ENCODE data around the gene BLOC1S3.
A peak's percentile ranks its signal among the peaks of the same experiment; 100 is the strongest.

BLOC1S3 gene

GRCh38 chr19:45161738-45162607 is 16.6 kb upstream of the BLOC1S3 start:
- DNase-seq (ENCODE audit: low spot score), result no peak

- DNase-seq (ENCODE audit: low spot score), result no peak
Observed at GRCh38 chr19:45162608-45163143, 15.9 kb upstream of the BLOC1S3 start.

- no peak for DNase-seq (ENCODE audit: low spot score)
Observed at GRCh38 chr19:45163156-45163555, 15.4 kb upstream of the BLOC1S3 start.

- DNase-seq (ENCODE audit: low spot score), result no peak
Observed at GRCh38 chr19:45163751-45164460, 14.7 kb upstream of the BLOC1S3 start.

DNA sequence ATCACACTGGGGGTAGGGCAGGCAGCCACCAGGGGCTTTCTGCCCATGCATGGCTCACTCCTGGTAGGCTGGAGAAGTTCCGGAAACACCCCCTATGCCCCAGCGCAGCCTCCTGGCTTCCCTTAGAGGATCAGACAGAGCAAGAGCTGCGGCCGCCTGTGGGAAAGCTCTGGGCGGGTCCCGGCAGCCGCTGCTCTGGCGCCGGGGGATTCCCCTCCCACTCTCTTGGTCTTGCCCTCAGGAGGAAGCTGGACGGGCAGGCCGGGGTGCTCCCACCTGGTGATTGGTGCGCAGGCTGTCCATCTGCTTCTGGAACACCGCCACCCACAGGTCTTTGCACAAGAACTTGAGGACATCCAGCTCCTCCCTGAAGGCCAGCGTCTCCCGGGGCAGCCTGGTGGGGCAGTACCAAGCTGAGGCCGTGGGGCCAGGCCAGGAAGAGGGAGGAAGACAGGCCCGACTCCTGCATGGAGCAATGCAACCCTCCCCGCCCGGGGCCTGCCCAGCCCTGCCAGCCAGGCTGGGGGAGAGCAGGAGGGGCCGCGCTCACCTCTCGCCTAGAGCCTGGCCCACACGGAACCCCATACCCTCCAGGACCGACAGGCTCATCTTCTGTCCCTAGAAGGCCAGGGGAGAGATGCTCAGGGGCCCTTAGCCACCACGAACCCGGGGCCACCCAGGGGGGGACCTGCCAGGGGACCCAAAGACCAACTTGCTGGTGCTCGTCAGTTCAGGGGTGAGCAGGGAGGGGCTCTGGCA is 13.8 kb upstream of the BLOC1S3 start:
- DNase-seq (ENCODE audit: low spot score), result peak; percentile 58

- DNase-seq (ENCODE audit: low spot score), result no peak
Observed at GRCh38 chr19:45166723-45167252, 11.8 kb upstream of the BLOC1S3 start.

- DNase-seq (ENCODE audit: low spot score), result peak; percentile 22
Observed at GRCh38 chr19:45168767-45169351, 9.7 kb upstream of the BLOC1S3 start.

DNA sequence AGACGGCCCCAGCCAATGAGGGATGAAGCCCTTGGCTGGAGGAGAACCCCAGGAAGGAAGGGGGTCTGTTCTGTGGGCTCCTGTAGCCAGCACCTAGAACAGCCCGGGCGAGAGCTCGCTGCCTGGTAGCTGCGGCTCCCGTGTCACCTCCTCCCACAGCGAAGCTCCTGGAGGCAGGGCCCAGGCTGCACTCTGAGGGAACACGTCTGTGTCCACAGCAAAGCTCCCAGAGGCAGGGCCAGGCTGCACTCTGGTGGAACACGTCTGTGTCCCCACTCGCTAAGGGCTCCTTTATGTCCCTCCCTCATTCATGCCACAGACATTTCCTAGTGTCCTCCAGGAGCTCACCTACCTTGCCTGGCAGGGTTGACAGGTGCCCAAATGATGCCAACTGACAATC is 9.0 kb upstream of the BLOC1S3 start:
- no peak for DNase-seq (ENCODE audit: low spot score)

GRCh38 chr19:45170146-45171106 is 8.2 kb upstream of the BLOC1S3 start:
- DNase-seq (ENCODE audit: low spot score), result no peak

GRCh38 chr19:45171211-45171623 is 7.4 kb upstream of the BLOC1S3 start:
- peak; percentile 83 for DNase-seq (ENCODE audit: low spot score)

GRCh38 chr19:45172173-45172572 is 6.4 kb upstream of the BLOC1S3 start:
- DNase-seq (ENCODE audit: low spot score), result peak; percentile 52

- no peak for DNase-seq (ENCODE audit: low spot score)
Observed at GRCh38 chr19:45172611-45173208, 5.9 kb upstream of the BLOC1S3 start.

- no peak for DNase-seq (ENCODE audit: low spot score)
Observed at GRCh38 chr19:45173816-45174215, 4.8 kb upstream of the BLOC1S3 start.

- DNase-seq (ENCODE audit: low spot score), result no peak
Observed at GRCh38 chr19:45175515-45176345, 2.9 kb upstream of the BLOC1S3 start.

GRCh38 chr19:45177817-45178261 is 745 bp upstream of the BLOC1S3 start, which contains the start of gene TRAPPC6A:
Gene TRAPPC6A (minus strand): TSS chr19:45178237. CDS start chr19:45178218, 19 bp downstream.
- DNase-seq (ENCODE audit: low spot score), result peak; percentile 53

GRCh38 chr19:45179072-45179891 is 698 bp downstream of the BLOC1S3 start:
- peak; percentile 16 for DNase-seq (ENCODE audit: low spot score)

DNA sequence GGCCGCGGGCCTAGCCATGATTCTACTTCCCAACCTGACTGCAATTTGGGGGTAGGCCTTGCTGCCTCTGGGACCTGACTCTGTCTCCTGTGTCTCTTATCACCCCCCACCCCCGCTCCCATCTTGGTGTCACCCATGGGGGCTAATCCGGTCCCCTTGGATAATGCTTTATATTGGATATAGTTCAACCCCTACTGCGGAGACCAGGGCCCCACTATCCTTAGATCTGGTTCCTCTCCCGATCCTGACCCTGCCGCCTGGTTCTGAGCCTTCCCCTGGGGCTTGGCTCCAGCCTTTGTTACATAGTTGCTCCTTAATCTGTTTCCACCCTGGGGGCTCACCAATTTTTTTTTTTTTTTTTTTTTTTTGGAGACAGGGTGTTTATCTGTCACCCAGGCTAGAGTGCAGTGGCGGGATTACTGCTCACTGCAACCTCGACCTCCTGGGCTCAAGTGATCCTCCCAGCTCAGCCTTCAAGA is 1.3 kb downstream of the BLOC1S3 start:
- no peak for DNase-seq (ENCODE audit: low spot score)

DNA sequence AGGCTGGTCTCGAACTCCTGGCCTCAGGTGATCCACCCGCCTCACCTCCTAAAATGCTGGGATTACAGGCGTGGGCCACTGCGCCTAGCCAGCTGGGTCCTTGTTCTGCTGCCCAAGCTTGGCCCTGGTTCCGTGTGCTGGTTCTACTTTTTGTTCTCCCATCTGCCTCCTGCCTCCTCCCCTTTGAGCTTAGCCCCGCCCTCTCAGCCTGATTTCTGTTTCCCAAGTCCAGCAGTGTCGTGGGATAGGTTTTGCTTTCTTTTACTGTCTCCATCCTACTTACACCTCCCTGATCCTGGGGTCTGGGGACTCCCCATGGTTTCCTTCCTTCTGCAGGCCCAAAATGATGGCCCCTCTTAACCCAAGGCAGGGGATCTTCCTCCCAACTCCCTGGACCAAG is 2.4 kb downstream of the BLOC1S3 start:
- no peak for DNase-seq (ENCODE audit: low spot score)
